ENCODE measurements around the gene CUL4A. TPM values are rescaled to one million over a fixed set of nuclear protein-coding genes. Genes with fewer than 3 reads are reported as not detected.

The CUL4A gene
- polyA plus RNA-seq, 4 donors: 30.2 to 80.1 (median 32.5) TPM

DNA sequence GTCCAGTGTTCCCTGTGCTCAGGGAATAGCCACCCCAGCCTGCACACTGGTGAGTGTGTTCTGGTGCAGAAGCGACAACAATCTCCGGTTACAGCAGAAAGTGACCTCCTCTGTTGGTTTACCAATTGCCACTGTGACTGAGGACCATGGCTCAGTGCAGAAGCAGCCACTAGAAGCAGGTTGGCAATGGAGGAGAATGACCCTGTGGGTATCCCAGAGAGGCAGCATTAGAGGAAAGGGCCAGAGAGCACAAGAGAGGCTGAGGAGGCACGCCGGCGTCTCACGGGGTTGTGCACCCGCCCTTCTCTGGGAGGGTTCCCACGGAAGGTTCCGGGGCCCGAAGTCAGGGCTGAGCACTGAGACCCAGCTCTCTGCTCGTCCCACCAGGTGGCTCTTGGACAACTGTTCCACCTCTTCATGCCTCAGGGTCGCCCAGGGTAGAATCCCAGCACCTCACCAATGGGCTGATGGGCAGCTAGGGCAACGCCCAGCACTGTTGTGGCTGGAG is 36.9 kb upstream of the CUL4A start:
- 92 to 96% (median 94%) methylated on average over 13 of the region's 13 CpGs for WGBS, 3 donors
- FAIRE-seq: no peak
- DNase-seq: no peak

DNA sequence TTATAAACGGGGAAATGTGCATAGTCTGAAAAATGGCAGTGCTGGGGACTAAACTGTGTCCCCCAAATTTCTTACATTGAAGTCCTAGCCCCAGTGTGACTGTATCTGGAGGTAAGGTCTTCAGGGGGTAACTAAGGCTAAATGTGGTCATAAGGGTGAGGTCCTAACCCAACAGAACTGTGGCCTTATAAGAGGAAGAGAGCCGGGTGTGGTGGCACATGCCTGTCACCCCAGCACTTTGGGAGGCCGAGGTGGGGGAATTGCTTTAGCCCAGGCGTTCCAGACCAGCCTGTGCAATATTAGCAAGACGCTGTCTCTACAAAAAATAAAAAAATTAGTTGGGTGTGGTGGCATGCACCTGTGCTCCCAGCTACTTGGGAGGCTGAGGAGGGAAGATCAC is 33.1 kb upstream of the CUL4A start:
- Histone ChIP-seq H3K27me3 (ENCODE audit: control insufficient read depth in 3 of 3, insufficient read depth in 3 of 3, low read length in 3 of 3) (no peaks in the 10 kb centered on the region), H3K4me3 (ENCODE audit: low read depth in 1 of 3, low read length in 3 of 3) (no peak overlapping the region), H3K27ac (ENCODE audit: low read depth in 1 of 3, low read length in 2 of 3) (peak overlapping the region in 1 of 3 donors; percentile 18), H3K4me1 (ENCODE audit: control insufficient read depth in 3 of 3, insufficient read depth in 2 of 3, low read depth in 1 of 3, low read length in 2 of 3) (peaks cover 0 to 12% (median 0%) of the 10 kb centered on the region in 3 donors), H3K9me3 (ENCODE audit: control insufficient read depth in 2 of 2, insufficient read depth in 1 of 2, low read depth in 1 of 2, low read length in 1 of 2) (no peaks in the 10 kb centered on the region), H3K36me3 (ENCODE audit: control insufficient read depth in 3 of 3, insufficient read depth in 2 of 3, low read depth in 1 of 3, low read length in 3 of 3) (peaks cover 14 to 69% (median 18%) of the 10 kb centered on the region in 3 donors)
- FAIRE-seq: no peak
- 58 to 68% (median 67%) methylated on average over 5 of the region's 5 CpGs for WGBS, 3 donors
- no peak for DNase-seq

More for the DNA sequence above, 36.9 kb upstream of the CUL4A start:
- peaks cover 0 to 3% of the 10 kb centered on the region in 2 donors for H3K9me3 ChIP-seq (ENCODE audit: control insufficient read depth in 2 of 2, insufficient read depth in 1 of 2, low read depth in 1 of 2, low read length in 1 of 2)
- no peaks in the 10 kb centered on the region for H3K27me3 ChIP-seq (ENCODE audit: control insufficient read depth in 3 of 3, insufficient read depth in 3 of 3, low read length in 3 of 3)
- peaks cover 0 to 66% (median 8%) of the 10 kb centered on the region in 3 donors for H3K36me3 ChIP-seq (ENCODE audit: control insufficient read depth in 3 of 3, insufficient read depth in 2 of 3, low read depth in 1 of 3, low read length in 3 of 3)
- H3K4me1 ChIP-seq (ENCODE audit: control insufficient read depth in 3 of 3, insufficient read depth in 2 of 3, low read depth in 1 of 3, low read length in 2 of 3): peaks cover 0 to 24% (median 0%) of the 10 kb centered on the region in 3 donors
- H3K27ac ChIP-seq (ENCODE audit: low read depth in 1 of 3, low read length in 2 of 3): no peak overlapping the region
- no peak overlapping the region for H3K4me3 ChIP-seq (ENCODE audit: low read depth in 1 of 3, low read length in 3 of 3)

DNA sequence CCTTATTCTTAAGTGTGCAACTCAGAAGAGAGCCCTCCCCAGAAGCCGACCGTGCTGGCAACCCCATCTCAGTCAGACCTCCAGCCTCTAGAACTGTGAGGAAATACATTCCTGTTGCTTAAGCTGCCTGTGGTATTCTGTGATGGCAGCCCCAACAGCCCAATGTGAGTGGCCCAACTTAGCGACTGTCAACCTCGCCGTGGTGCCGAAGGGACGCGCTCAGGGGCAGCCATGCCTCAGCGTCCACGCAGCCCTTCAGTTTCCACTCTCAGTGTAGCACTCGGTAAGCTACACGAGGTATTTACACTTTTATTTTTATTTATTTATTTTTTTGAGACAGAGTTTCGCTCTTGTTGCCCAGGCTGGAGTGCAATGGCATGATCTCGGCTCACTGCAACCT is 32.6 kb upstream of the CUL4A start:
- WGBS, 3 donors: 98% methylated on average over 14 of the region's 14 CpGs
- no peak overlapping the region for H3K27ac ChIP-seq (ENCODE audit: low read depth in 1 of 3, low read length in 2 of 3)
- no peaks in the 10 kb centered on the region for H3K9me3 ChIP-seq (ENCODE audit: control insufficient read depth in 2 of 2, insufficient read depth in 1 of 2, low read depth in 1 of 2, low read length in 1 of 2)
- no peak for DNase-seq
- no peak for FAIRE-seq
- no peak overlapping the region for H3K4me3 ChIP-seq (ENCODE audit: low read depth in 1 of 3, low read length in 3 of 3)
- H3K4me1 ChIP-seq (ENCODE audit: control insufficient read depth in 3 of 3, insufficient read depth in 2 of 3, low read depth in 1 of 3, low read length in 2 of 3): peaks cover 0 to 7% (median 0%) of the 10 kb centered on the region in 3 donors
- no peaks in the 10 kb centered on the region for H3K27me3 ChIP-seq (ENCODE audit: control insufficient read depth in 3 of 3, insufficient read depth in 3 of 3, low read length in 3 of 3)
- H3K36me3 ChIP-seq (ENCODE audit: control insufficient read depth in 3 of 3, insufficient read depth in 2 of 3, low read depth in 1 of 3, low read length in 3 of 3): peaks cover 14 to 66% (median 18%) of the 10 kb centered on the region in 3 donors

DNA sequence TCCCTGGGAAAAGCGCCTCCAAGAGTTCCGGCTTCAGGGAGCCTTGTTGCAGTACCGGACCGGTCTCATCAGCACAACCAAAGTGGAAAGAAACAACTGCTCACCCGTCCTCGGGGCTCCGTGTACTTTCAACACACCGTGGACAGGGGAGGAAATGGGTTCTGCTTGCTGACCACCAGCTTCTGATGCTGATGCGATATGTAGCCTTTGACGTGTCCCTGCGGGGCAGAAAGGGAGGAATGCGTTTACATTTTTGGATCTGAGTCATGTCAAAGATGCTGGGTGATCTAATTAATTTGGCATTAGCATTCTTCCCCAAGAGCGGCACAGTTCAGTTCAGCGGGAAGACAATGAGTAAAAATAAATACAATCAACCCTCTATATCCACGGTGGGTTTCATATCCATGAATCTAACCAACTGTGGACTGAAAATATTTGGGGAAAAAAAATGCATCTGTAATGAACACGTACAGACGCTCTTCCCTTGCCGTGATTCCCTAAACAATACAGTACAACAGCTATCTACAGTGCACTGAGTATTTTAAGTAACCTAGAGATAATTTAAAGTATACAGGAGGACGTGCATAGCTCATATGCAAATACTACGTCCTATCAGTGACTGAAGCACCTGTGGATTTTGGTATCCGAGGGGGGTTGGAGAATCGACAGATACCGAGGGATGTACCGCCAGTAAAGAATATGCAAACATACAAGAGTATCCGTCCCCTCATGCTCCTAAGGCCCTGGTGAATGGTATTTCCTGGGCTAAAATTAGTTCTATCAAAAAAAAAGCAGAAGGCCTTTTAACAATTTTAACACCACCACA is 31.1 kb upstream of the CUL4A start:
- Histone ChIP-seq H3K27me3 (ENCODE audit: control insufficient read depth in 3 of 3, insufficient read depth in 3 of 3, low read length in 3 of 3) (no peaks in the 10 kb centered on the region), H3K9me3 (ENCODE audit: control insufficient read depth in 2 of 2, insufficient read depth in 1 of 2, low read depth in 1 of 2, low read length in 1 of 2) (no peaks in the 10 kb centered on the region), H3K4me3 (ENCODE audit: low read depth in 1 of 3, low read length in 3 of 3) (no peak overlapping the region), H3K4me1 (ENCODE audit: control insufficient read depth in 3 of 3, insufficient read depth in 2 of 3, low read depth in 1 of 3, low read length in 2 of 3) (no peaks in the 10 kb centered on the region), H3K27ac (ENCODE audit: low read depth in 1 of 3, low read length in 2 of 3) (no peak overlapping the region), H3K36me3 (ENCODE audit: control insufficient read depth in 3 of 3, insufficient read depth in 2 of 3, low read depth in 1 of 3, low read length in 3 of 3) (peaks cover 14 to 58% (median 18%) of the 10 kb centered on the region in 3 donors)
- WGBS, 3 donors: 85 to 94% (median 92%) methylated on average over 25 of the region's 25 CpGs
- FAIRE-seq (no peak), DNase-seq (no peak)

DNA sequence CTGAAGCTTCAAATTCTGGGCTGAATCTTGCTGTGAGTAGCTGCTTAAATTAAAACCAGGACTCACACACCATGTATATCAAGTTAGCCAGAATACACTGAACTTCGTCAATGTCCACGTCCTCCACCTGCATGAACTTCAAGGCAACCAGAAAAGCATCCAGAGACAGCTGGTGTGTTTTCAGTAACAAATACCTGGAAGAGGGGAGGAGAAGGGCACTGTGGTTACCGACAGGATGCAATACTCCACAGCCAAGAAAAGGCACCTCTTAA is 30.6 kb upstream of the CUL4A start:
- 82 to 98% (median 91%) methylated on average over 3 of the region's 3 CpGs for WGBS, 3 donors
- FAIRE-seq (no peak), DNase-seq (no peak)
- Histone ChIP-seq H3K27me3 (ENCODE audit: control insufficient read depth in 3 of 3, insufficient read depth in 3 of 3, low read length in 3 of 3) (no peaks in the 10 kb centered on the region), H3K36me3 (ENCODE audit: control insufficient read depth in 3 of 3, insufficient read depth in 2 of 3, low read depth in 1 of 3, low read length in 3 of 3) (peaks cover 14 to 61% (median 22%) of the 10 kb centered on the region in 3 donors), H3K27ac (ENCODE audit: low read depth in 1 of 3, low read length in 2 of 3) (no peak overlapping the region), H3K4me3 (ENCODE audit: low read depth in 1 of 3, low read length in 3 of 3) (no peak overlapping the region), H3K4me1 (ENCODE audit: control insufficient read depth in 3 of 3, insufficient read depth in 2 of 3, low read depth in 1 of 3, low read length in 2 of 3) (no peaks in the 10 kb centered on the region), H3K9me3 (ENCODE audit: control insufficient read depth in 2 of 2, insufficient read depth in 1 of 2, low read depth in 1 of 2, low read length in 1 of 2) (no peaks in the 10 kb centered on the region)

DNA sequence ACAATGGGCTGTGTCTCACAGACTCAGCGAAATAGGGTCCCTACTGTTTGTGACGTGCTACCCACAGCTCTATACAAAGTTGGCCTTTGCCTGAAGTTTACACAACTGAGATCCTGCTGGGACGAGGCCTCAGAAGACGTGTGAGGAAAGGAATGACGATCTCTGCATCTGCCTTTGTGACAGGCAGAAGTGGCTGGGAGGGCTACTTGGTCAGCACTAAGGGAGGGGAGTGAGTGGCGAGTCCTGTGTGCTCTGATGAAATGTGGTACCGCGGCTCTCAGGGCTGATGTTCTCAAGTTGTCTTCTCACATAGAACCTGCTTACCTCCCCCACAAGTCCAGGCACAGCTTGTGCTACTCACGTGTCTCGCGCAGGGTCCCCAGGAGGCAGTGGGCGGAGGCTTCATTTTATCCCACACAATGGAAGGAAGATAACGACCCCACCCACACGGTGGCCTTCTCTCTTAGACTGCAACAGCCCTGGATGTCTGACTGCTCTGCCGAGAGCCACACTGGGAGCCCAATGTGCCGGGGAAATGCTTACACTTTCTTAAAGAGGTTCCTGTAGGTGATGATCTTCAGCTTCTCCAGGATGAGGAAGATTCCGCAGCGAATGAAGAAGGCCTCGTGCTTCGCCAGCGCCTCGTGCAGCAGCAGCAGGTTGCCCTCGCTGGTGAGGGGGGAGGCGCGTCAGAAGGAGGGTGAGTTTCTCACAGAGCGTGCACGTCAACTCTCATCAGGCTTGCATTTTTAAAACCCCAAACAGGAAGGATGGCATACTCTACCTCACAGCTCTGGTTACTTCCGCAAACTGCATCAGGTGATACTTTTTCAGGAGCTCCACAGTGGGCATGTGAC is 29.8 kb upstream of the CUL4A start:
- Histone ChIP-seq H3K4me3 (ENCODE audit: low read depth in 1 of 3, low read length in 3 of 3) (no peak overlapping the region), H3K27ac (ENCODE audit: low read depth in 1 of 3, low read length in 2 of 3) (peak overlapping the region in 1 of 3 donors; percentile 2), H3K36me3 (ENCODE audit: control insufficient read depth in 3 of 3, insufficient read depth in 2 of 3, low read depth in 1 of 3, low read length in 3 of 3) (peaks cover 14 to 60% (median 23%) of the 10 kb centered on the region in 3 donors), H3K27me3 (ENCODE audit: control insufficient read depth in 3 of 3, insufficient read depth in 3 of 3, low read length in 3 of 3) (no peaks in the 10 kb centered on the region), H3K9me3 (ENCODE audit: control insufficient read depth in 2 of 2, insufficient read depth in 1 of 2, low read depth in 1 of 2, low read length in 1 of 2) (no peaks in the 10 kb centered on the region), H3K4me1 (ENCODE audit: control insufficient read depth in 3 of 3, insufficient read depth in 2 of 3, low read depth in 1 of 3, low read length in 2 of 3) (no peaks in the 10 kb centered on the region)
- 87 to 93% (median 92%) methylated on average over 28 of the region's 28 CpGs for WGBS, 3 donors
- DNase-seq (no peak), FAIRE-seq (no peak)

DNA sequence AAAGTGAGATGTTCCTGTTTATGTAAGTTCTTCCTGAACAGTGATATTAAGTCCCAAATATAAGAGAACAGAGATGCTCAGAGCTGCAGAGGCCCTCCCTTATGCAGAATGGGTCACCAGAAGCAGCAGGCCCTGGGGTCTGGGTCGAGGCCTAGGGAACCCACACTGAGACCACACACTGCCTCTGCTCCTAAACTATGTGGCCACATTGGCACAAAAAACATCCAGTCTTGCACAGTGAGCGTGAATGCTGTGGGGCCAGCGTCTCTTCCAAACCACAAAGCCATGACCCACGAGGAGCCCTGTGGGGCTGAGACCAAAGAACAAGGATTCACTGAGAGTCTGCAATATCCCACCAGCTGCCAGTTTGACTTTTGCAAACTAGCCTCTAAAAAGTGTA is 27.4 kb upstream of the CUL4A start:
- Histone ChIP-seq H3K9me3 (ENCODE audit: control insufficient read depth in 2 of 2, insufficient read depth in 1 of 2, low read depth in 1 of 2, low read length in 1 of 2) (no peaks in the 10 kb centered on the region), H3K4me3 (ENCODE audit: low read depth in 1 of 3, low read length in 3 of 3) (no peak overlapping the region), H3K36me3 (ENCODE audit: control insufficient read depth in 3 of 3, insufficient read depth in 2 of 3, low read depth in 1 of 3, low read length in 3 of 3) (peaks cover 14 to 56% (median 15%) of the 10 kb centered on the region in 3 donors), H3K27ac (ENCODE audit: low read depth in 1 of 3, low read length in 2 of 3) (no peak overlapping the region), H3K4me1 (ENCODE audit: control insufficient read depth in 3 of 3, insufficient read depth in 2 of 3, low read depth in 1 of 3, low read length in 2 of 3) (no peaks in the 10 kb centered on the region), H3K27me3 (ENCODE audit: control insufficient read depth in 3 of 3, insufficient read depth in 3 of 3, low read length in 3 of 3) (no peaks in the 10 kb centered on the region)
- WGBS, 3 donors: 74 to 85% (median 83%) methylated on average over 4 of the region's 4 CpGs
- DNase-seq (no peak), FAIRE-seq (no peak)

DNA sequence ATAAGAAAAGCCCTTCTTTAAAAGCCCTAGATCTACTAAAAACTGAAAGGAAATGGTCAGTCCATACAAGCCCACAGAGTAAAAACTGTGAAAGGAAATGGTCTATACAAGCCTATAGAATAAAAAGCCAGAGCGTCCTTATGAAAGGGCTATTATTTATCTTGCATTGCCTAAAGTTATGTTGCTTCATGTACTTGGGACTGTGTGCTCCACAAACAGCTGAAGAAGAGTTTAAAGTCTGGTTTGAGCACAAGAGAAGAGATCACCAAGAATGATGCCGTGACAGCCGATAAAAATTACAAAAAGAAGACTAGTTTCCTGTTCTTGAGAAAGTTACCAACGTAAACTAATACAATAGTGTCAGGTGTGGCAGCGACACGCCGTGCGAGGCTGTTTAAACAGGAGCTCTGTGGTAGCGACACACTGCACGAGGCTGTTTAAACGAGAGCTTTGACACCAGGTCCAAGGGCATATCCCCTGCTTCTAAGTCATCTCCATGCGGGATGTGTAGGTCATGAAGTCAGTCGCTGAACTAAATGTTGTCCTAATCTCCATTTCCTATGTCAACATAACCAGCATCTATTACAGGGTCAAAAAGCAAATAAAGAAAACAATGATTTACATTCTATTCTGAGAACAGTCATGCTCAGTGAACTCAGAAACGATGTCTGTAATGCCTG is 25.8 kb upstream of the CUL4A start:
- Histone ChIP-seq H3K36me3 (ENCODE audit: control insufficient read depth in 3 of 3, insufficient read depth in 2 of 3, low read depth in 1 of 3, low read length in 3 of 3) (peaks cover 7 to 59% (median 10%) of the 10 kb centered on the region in 3 donors), H3K27me3 (ENCODE audit: control insufficient read depth in 3 of 3, insufficient read depth in 3 of 3, low read length in 3 of 3) (no peaks in the 10 kb centered on the region), H3K4me1 (ENCODE audit: control insufficient read depth in 3 of 3, insufficient read depth in 2 of 3, low read depth in 1 of 3, low read length in 2 of 3) (no peaks in the 10 kb centered on the region), H3K4me3 (ENCODE audit: low read depth in 1 of 3, low read length in 3 of 3) (no peak overlapping the region), H3K9me3 (ENCODE audit: control insufficient read depth in 2 of 2, insufficient read depth in 1 of 2, low read depth in 1 of 2, low read length in 1 of 2) (no peaks in the 10 kb centered on the region), H3K27ac (ENCODE audit: low read depth in 1 of 3, low read length in 2 of 3) (no peak overlapping the region)
- DNase-seq (no peak), FAIRE-seq (no peak)
- WGBS, 3 donors: 85 to 88% (median 87%) methylated on average over 14 of the region's 14 CpGs
